ENCODE measurements around the gene SPATA21.

DNA sequence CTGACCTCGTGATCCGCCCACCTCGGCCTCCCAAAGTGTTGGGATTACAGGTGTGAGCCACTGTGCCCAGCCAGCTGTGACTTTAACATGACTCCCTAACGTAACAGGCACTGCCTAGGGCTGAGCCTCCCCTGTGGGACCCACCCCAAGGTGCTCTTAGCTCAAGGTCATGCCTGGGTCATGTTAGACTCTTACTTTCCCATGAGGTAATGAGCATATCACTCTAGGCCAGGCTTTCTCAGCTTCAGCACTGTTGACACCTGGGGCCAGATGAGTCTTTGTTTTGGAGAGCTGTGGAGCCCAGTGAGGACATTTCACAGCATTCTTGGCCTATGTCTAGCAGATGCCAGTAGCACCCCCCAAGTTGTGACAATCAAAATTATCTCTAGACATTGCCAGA lies 7.8 kb upstream of the SPATA21 start:
- TF ChIP-seq, protein P1, sequence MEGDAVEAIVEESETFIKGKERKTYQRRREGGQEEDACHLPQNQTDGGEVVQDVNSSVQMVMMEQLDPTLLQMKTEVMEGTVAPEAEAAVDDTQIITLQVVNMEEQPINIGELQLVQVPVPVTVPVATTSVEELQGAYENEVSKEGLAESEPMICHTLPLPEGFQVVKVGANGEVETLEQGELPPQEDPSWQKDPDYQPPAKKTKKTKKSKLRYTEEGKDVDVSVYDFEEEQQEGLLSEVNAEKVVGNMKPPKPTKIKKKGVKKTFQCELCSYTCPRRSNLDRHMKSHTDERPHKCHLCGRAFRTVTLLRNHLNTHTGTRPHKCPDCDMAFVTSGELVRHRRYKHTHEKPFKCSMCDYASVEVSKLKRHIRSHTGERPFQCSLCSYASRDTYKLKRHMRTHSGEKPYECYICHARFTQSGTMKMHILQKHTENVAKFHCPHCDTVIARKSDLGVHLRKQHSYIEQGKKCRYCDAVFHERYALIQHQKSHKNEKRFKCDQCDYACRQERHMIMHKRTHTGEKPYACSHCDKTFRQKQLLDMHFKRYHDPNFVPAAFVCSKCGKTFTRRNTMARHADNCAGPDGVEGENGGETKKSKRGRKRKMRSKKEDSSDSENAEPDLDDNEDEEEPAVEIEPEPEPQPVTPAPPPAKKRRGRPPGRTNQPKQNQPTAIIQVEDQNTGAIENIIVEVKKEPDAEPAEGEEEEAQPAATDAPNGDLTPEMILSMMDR (IDR thresholded peaks at IDR 0.05; ENCODE audit: insufficient read depth, low read depth, low read length) = no peak
- no peak for TF ChIP-seq EZH2 (IDR thresholded peaks at IDR 0.05; ENCODE audit: insufficient read depth, low read length)
